Measurements from ENCODE around the gene PNPLA8.
"Not testable (repeated sequence)": the region's sequence is repeated elsewhere in the genome, so short reads cannot be mapped to it uniquely, and the experiment has no call there.

PNPLA8 gene

DNA sequence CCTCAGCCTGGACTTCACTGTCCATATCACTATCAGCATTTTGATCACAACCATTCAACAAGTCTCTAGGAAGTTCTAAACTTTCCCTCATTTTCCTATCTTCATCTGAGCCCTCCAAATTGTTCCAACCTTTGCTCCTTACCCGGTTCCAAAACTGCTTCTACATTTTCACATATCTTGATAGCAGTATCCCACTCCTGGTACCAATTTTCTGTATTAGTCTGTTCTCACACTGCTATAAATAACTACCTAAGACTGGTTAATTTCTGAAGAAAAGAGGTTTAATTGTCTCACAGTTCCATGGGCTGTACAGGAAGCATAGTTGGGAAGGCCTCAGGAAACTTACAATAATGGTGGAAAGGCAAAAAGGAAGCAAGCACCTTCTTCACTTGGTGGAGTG lies 31.7 kb upstream of the PNPLA8 start:
- Histone ChIP-seq H3K4me1 (ENCODE audit: control insufficient read depth, insufficient read depth, low read length) (peaks cover 6% of the 10 kb centered on the region), H3K9me3 (ENCODE audit: control insufficient read depth, low read length) (peaks cover 5% of the 10 kb centered on the region), H3K36me3 (ENCODE audit: control insufficient read depth, insufficient read depth, low read length, severe bottlenecking) (no peaks in the 10 kb centered on the region), H3K27me3 (replicated peaks; ENCODE audit: control insufficient read depth, insufficient read depth, low read length) (no peaks in the 10 kb centered on the region), H3K4me3 (ENCODE audit: low read length) (no peak overlapping the region), H3K9ac (ENCODE audit: low read length) (no peak overlapping the region)
- no peak for DNase-seq (ENCODE audit: low read depth)

DNA sequence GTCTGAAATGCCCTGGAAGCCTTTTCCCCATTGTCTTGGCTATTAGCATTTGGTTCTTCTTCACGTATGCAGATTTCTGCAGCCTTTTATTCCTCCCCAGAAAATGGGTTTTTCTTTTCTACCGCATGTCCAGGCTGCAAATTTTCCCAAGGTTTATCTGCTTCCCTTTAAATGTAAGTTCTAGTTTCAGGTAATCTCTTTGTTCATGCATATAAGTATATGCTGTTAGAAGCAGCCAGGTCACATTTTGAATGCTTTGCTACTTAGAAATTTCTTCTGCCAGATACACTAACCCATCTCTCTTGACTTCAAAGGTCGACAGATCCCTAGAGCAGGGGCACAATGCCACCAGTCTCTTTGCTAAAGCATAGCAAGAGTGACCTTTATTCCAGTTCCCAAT lies 31.3 kb upstream of the PNPLA8 start:
- H3K36me3 ChIP-seq (ENCODE audit: control insufficient read depth, insufficient read depth, low read length, severe bottlenecking), result no peaks in the 10 kb centered on the region
- H3K4me1 ChIP-seq (ENCODE audit: control insufficient read depth, insufficient read depth, low read length), result peaks cover 6% of the 10 kb centered on the region
- H3K4me3 ChIP-seq (ENCODE audit: low read length), result no peak overlapping the region
- H3K27me3 ChIP-seq (replicated peaks; ENCODE audit: control insufficient read depth, insufficient read depth, low read length), result no peaks in the 10 kb centered on the region
- peaks cover 5% of the 10 kb centered on the region for H3K9me3 ChIP-seq (ENCODE audit: control insufficient read depth, low read length)
- no peak for DNase-seq (ENCODE audit: low read depth)
- H3K9ac ChIP-seq (ENCODE audit: low read length), result no peak overlapping the region

DNA sequence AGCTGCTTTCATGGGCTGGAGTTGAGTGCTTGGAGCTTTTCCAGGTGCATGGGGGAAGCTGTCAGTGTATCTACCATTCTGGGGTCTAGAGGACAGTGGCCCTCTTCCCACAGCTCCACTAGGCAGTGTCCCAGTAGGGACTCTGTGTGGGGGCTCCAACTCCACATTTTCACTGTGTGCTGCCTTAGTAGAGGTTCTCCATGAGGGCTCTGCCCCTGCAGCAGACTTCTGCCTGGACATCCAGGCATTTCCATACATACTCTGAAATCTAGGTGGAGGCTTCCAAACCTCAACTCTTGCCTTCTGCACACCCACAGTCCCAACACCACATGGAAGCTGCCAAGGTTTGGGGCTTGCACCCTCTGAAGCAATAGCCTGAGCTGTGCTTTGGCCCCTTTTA lies 30.7 kb upstream of the PNPLA8 start:
- not testable (repeated sequence) for DNase-seq (ENCODE audit: low read depth); H3K27me3 ChIP-seq (replicated peaks; ENCODE audit: control insufficient read depth, insufficient read depth, low read length); H3K9me3 ChIP-seq (ENCODE audit: control insufficient read depth, low read length); H3K9ac ChIP-seq (ENCODE audit: low read length); H3K4me3 ChIP-seq (ENCODE audit: low read length); H3K36me3 ChIP-seq (ENCODE audit: control insufficient read depth, insufficient read depth, low read length, severe bottlenecking); H3K4me1 ChIP-seq (ENCODE audit: control insufficient read depth, insufficient read depth, low read length)

DNA sequence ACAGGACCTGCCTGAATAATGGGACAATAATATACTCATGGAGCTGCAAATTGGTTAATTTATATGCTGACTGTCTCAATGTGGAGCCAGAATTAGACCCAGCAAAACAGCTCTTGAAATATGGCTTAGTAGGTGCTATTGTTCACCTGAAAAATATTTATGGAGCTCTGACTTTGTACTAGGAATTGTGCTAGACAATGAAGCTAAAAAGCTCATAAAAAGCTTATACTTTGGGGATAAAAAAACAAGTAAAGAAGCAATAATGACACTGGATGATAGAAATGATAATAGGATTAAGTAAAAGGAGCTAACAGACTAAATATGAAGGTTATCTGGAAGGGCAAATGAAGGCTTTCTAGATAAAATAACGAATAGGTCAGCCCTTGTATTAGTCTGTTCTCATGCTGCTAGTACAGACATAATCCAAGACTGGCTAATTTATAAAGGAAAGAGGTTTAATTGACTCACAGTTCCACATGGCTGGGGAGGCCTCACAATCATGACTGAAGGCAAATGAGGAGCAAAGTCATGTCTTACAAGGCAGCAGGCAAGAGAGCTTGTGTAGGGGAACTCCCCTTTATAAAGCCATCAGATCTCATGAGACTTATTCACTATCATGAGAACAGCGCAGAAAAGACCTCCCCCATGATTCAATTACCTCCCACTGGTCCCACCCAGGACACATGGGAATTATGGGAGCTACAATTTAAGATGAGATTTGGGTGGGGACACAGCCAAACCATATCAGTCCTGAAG lies 22.4 kb upstream of the PNPLA8 start:
- H3K9me3 ChIP-seq (ENCODE audit: control insufficient read depth, low read length); H3K9ac ChIP-seq (ENCODE audit: low read length); DNase-seq (ENCODE audit: low read depth); H3K4me1 ChIP-seq (ENCODE audit: control insufficient read depth, insufficient read depth, low read length); H3K36me3 ChIP-seq (ENCODE audit: control insufficient read depth, insufficient read depth, low read length, severe bottlenecking); H3K27me3 ChIP-seq (replicated peaks; ENCODE audit: control insufficient read depth, insufficient read depth, low read length); H3K4me3 ChIP-seq (ENCODE audit: low read length): not testable (repeated sequence)

DNA sequence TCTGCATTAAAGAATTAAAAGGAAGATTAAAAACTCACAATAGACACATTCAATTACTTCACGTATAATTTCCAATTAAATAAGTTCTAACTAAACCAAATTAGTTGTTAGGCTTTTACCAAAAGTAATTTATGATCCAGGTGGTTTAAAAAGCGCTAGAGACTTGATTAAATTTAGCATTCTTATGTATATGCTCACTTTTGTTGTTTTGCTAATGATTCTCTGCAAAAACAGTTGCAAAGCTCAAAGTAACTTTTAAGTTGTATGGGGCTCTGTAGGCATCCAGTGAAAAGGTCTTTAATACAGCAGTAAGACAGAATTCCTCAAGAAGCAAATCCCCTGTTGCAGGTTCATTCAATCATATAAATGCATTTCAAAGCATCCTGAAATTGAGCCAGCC lies 15.5 kb upstream of the PNPLA8 start:
- Histone ChIP-seq H3K4me3 (ENCODE audit: low read length) (no peak overlapping the region), H3K27me3 (replicated peaks; ENCODE audit: control insufficient read depth, insufficient read depth, low read length) (no peaks in the 10 kb centered on the region), H3K9me3 (ENCODE audit: control insufficient read depth, low read length) (no peaks in the 10 kb centered on the region), H3K4me1 (ENCODE audit: control insufficient read depth, insufficient read depth, low read length) (no peaks in the 10 kb centered on the region), H3K9ac (ENCODE audit: low read length) (no peak overlapping the region), H3K36me3 (ENCODE audit: control insufficient read depth, insufficient read depth, low read length, severe bottlenecking) (no peaks in the 10 kb centered on the region)
- no peak for DNase-seq (ENCODE audit: low read depth)

DNA sequence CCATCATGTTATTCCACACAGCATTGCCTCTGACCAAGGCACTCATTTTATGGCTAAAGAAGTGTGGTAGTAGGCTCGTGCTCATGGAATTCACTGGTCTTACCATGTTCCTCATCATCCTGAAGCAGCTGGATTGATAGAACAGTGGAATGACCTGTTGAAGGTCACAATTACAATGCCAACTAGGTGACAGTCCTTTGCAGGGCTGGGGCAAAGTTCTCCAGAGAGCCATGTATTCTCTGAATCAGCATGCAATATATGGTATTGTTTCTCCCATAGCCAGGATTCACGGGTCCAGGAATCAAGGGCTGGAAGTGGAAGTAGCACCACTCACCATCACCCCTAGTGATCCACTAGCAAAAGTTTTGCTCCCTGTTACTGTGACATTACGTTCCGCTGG lies 12.8 kb upstream of the PNPLA8 start:
- not testable (repeated sequence) for H3K9me3 ChIP-seq (ENCODE audit: control insufficient read depth, low read length); H3K27me3 ChIP-seq (replicated peaks; ENCODE audit: control insufficient read depth, insufficient read depth, low read length); DNase-seq (ENCODE audit: low read depth); H3K36me3 ChIP-seq (ENCODE audit: control insufficient read depth, insufficient read depth, low read length, severe bottlenecking); H3K4me3 ChIP-seq (ENCODE audit: low read length); H3K4me1 ChIP-seq (ENCODE audit: control insufficient read depth, insufficient read depth, low read length); H3K9ac ChIP-seq (ENCODE audit: low read length)

DNA sequence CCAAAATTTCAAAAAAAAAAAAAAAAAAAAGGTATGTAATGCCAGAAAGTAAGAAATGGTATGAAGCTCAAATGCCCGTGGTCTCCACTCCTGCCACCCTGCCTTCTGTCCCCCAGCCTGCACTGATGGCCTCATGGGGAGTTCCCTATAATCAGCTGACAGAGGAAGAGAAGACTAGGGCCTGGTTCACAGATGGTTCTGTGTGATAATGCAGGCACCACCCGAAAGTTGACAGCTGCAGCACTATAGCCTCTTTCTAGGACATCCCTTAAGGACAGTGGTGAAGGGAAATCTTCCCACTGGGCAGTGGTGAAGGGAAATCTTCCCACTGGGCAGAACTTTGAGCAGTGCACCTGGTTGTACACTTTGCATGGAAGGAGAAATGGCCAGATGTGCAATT lies 12.3 kb upstream of the PNPLA8 start:
- H3K27me3 ChIP-seq (replicated peaks; ENCODE audit: control insufficient read depth, insufficient read depth, low read length); H3K36me3 ChIP-seq (ENCODE audit: control insufficient read depth, insufficient read depth, low read length, severe bottlenecking); DNase-seq (ENCODE audit: low read depth): not testable (repeated sequence)

DNA sequence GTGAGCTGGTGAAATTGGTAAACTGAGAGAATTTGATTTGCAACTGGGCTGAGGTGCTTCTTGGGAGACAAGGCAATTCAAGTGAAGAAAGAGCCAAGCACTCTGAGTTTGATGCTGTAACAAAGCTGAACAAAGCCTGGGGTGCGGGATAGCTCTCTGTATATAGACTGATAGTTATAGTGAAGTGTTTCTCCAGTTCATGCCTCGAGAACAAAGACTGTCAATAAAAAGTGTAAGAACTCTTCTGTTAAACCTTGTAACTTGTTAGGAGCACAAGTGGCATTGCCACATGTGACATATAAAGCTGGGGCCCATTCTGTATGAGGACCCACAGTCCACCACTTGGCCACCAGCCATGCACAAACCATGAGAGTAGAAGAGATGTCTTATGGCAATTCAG lies 11.3 kb upstream of the PNPLA8 start:
- H3K4me1 ChIP-seq (ENCODE audit: control insufficient read depth, insufficient read depth, low read length), result no peaks in the 10 kb centered on the region
- no peaks in the 10 kb centered on the region for H3K36me3 ChIP-seq (ENCODE audit: control insufficient read depth, insufficient read depth, low read length, severe bottlenecking)
- DNase-seq (ENCODE audit: low read depth), result no peak
- no peak overlapping the region for H3K4me3 ChIP-seq (ENCODE audit: low read length)
- H3K9ac ChIP-seq (ENCODE audit: low read length), result no peak overlapping the region
- H3K27me3 ChIP-seq (replicated peaks; ENCODE audit: control insufficient read depth, insufficient read depth, low read length), result no peaks in the 10 kb centered on the region
- H3K9me3 ChIP-seq (ENCODE audit: control insufficient read depth, low read length), result no peaks in the 10 kb centered on the region

More for the DNA sequence above, 12.3 kb upstream of the PNPLA8 start:
- not testable (repeated sequence) for H3K4me3 ChIP-seq (ENCODE audit: low read length); H3K4me1 ChIP-seq (ENCODE audit: control insufficient read depth, insufficient read depth, low read length); H3K9me3 ChIP-seq (ENCODE audit: control insufficient read depth, low read length); H3K9ac ChIP-seq (ENCODE audit: low read length)

DNA sequence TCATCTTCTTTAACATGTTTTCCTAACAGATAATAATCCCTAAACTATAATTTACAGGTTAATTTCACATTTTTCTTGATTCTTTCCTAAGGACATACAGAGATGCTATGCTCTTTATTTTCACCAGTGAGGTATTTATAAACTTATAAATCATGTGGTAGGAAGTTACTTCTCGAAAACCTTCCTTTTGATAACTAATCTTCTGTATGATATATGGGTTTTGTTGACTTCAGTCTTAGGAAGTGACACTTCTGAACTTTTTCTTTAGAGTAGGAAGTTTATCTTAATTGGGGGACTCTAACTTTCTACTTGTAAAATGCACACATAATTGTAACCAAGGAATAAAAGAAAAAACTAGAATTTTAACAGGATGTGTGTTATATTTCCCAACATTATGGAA lies 9.8 kb upstream of the PNPLA8 start:
- DNase-seq (ENCODE audit: low read depth), result no peak
- Histone ChIP-seq H3K9me3 (ENCODE audit: control insufficient read depth, low read length) (no peaks in the 10 kb centered on the region), H3K4me1 (ENCODE audit: control insufficient read depth, insufficient read depth, low read length) (no peaks in the 10 kb centered on the region)

DNA sequence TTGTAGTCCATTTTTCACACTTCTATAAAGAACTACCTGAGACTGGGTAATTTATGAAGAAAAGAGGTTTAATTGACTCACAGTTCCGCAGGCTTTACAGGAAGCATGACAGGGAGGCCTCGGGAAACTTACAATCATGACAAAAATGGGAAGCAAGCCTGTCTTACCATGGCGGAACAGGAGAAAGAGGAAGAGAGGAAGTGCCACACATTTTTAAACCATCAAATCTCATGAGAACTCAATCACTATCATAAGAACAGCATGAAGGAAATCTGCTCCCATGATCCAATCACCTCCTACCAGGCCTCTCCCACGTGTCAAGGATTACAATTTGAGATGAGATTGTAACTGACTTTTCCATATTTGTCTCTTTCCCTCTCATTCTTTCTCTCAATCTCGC lies 9.3 kb upstream of the PNPLA8 start:
- no peak for DNase-seq (ENCODE audit: low read depth)
- no peaks in the 10 kb centered on the region for H3K36me3 ChIP-seq (ENCODE audit: control insufficient read depth, insufficient read depth, low read length, severe bottlenecking)
- no peak overlapping the region for H3K9ac ChIP-seq (ENCODE audit: low read length)
- no peaks in the 10 kb centered on the region for H3K4me1 ChIP-seq (ENCODE audit: control insufficient read depth, insufficient read depth, low read length)
- H3K27me3 ChIP-seq (replicated peaks; ENCODE audit: control insufficient read depth, insufficient read depth, low read length), result no peaks in the 10 kb centered on the region
- no peak overlapping the region for H3K4me3 ChIP-seq (ENCODE audit: low read length)
- no peaks in the 10 kb centered on the region for H3K9me3 ChIP-seq (ENCODE audit: control insufficient read depth, low read length)

More for the DNA sequence above, 9.8 kb upstream of the PNPLA8 start:
- Histone ChIP-seq H3K27me3 (replicated peaks; ENCODE audit: control insufficient read depth, insufficient read depth, low read length) (no peaks in the 10 kb centered on the region), H3K4me3 (ENCODE audit: low read length) (no peak overlapping the region), H3K9ac (ENCODE audit: low read length) (no peak overlapping the region), H3K36me3 (ENCODE audit: control insufficient read depth, insufficient read depth, low read length, severe bottlenecking) (no peaks in the 10 kb centered on the region)

DNA sequence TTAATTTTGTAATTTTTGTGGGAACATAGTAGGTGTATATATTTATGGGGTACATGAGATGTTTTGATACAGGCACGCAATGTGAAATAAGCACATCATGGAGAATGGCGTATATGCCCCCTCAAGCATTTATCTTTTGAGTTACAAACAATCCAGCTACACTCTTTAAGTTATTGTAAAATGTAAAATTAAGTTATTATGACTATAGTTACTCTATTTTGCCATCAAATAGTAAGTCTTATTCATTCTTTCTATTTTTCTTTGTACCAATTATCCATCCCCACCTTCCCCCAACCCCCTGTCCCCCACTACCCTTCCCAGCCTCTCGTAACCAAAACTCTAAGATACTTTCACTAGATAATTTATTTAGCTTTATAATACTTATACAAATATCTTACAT lies 7.8 kb upstream of the PNPLA8 start:
- H3K36me3 ChIP-seq (ENCODE audit: control insufficient read depth, insufficient read depth, low read length, severe bottlenecking), result no peaks in the 10 kb centered on the region
- no peak overlapping the region for H3K4me3 ChIP-seq (ENCODE audit: low read length)

DNA sequence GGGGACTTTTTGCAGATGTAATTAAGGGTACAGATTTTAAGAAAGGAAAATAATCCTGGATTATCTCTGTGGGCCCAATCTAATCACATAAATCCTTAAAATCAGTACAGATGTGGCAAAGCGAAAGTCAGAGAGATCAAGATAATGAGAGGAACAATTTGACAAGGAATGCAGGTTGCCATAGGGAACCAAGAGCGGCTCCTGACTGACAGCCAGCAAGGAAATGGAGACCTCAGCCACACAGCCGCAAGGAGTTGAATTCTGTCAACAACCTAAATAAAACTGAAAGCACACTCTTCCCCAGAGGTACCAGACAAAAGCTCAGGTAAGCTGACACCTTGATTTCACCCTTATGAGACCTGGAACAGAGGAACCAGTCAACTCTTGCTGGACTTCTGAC lies 3.4 kb upstream of the PNPLA8 start:
- H3K9ac ChIP-seq (ENCODE audit: low read length), result no peak overlapping the region
- no peak overlapping the region for H3K4me3 ChIP-seq (ENCODE audit: low read length)
- no peaks in the 10 kb centered on the region for H3K36me3 ChIP-seq (ENCODE audit: control insufficient read depth, insufficient read depth, low read length, severe bottlenecking)
- no peaks in the 10 kb centered on the region for H3K27me3 ChIP-seq (replicated peaks; ENCODE audit: control insufficient read depth, insufficient read depth, low read length)
- H3K9me3 ChIP-seq (ENCODE audit: control insufficient read depth, low read length), result no peaks in the 10 kb centered on the region
- no peak for DNase-seq (ENCODE audit: low read depth)
- H3K4me1 ChIP-seq (ENCODE audit: control insufficient read depth, insufficient read depth, low read length), result peaks cover 13% of the 10 kb centered on the region

More for the DNA sequence above, 7.8 kb upstream of the PNPLA8 start:
- no peaks in the 10 kb centered on the region for H3K27me3 ChIP-seq (replicated peaks; ENCODE audit: control insufficient read depth, insufficient read depth, low read length)
- DNase-seq (ENCODE audit: low read depth), result no peak
- H3K9me3 ChIP-seq (ENCODE audit: control insufficient read depth, low read length), result no peaks in the 10 kb centered on the region
- no peaks in the 10 kb centered on the region for H3K4me1 ChIP-seq (ENCODE audit: control insufficient read depth, insufficient read depth, low read length)
- H3K9ac ChIP-seq (ENCODE audit: low read length), result no peak overlapping the region

All from adipocyte (in vitro differentiated cells).